ENCODE data around the gene CREBZF. TPM values are rescaled to one million over a fixed set of nuclear protein-coding genes. Genes with fewer than 3 reads are reported as not detected.
A peak's percentile ranks its signal among the peaks of the same experiment; 100 is the strongest.

CREBZF gene, protein sequence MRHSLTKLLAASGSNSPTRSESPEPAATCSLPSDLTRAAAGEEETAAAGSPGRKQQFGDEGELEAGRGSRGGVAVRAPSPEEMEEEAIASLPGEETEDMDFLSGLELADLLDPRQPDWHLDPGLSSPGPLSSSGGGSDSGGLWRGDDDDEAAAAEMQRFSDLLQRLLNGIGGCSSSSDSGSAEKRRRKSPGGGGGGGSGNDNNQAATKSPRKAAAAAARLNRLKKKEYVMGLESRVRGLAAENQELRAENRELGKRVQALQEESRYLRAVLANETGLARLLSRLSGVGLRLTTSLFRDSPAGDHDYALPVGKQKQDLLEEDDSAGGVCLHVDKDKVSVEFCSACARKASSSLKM
- total RNA-seq (66.7 and 109 TPM in 2 replicates), polyA plus RNA-seq (61.7 and 74.3 TPM in 2 replicates)

DNA sequence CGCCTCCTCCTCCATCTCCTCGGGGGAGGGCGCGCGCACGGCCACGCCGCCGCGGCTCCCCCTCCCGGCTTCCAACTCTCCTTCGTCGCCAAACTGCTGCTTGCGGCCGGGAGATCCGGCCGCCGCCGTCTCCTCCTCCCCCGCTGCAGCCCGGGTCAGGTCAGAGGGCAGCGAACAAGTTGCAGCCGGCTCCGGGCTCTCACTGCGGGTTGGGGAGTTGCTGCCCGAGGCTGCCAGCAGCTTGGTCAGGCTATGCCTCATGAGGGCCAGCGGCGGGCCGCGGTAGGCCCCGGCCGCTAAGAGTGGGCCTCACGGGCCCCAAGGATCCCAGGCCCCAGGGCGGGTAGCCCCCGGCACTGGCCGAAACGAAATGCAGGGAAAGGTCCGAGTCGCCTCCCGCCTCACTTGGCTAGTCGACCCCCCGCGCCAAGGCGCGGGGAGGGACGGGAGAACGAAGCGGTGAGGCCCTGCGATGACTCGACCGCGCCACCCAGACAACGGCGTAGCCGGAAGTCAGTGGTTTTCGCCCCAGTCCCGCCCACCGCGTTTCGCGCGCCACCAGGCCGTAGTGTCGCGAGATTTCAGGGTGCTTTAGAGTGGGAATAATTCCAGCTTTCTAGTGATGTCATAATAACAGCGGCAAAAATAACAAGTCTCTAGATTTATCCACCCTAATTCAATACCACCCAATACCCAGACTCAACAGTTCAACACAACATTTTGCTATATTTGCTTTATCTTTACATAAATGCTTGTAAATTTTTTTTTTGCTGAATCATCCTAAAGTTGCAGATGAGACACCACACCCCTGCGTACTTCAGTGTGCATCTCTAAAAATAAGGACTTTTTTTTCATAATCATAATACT lies at the start of gene CREBZF:
CREBZF (minus strand) TSS at position 515 of the 867 bp plus-strand sequence; CDS start at position 261, 254 bp downstream.
- DNase-seq (ENCODE audit: low read depth in 1 of 2, low spot score in 1 of 2): peak; percentile 96
- peak within 1 kb of the TSS; percentile 65 for H3K4me3 ChIP-seq
- TF ChIP-seq CTCF (IDR thresholded peaks at IDR 0.05; ENCODE audit: low read depth, low read length): no peak
- H3K4me1 ChIP-seq (ENCODE audit: low read depth): peaks cover 27% of the 10 kb centered on the region
- H3K9me3 ChIP-seq (ENCODE audit: low read depth): no peaks in the 10 kb centered on the region
- no peaks in the 10 kb centered on the region for H3K27me3 ChIP-seq
- peak within 1 kb of the TSS; percentile 96 for H3K27ac ChIP-seq
- H3K36me3 ChIP-seq: peaks cover 14% of the 10 kb centered on the region

DNA sequence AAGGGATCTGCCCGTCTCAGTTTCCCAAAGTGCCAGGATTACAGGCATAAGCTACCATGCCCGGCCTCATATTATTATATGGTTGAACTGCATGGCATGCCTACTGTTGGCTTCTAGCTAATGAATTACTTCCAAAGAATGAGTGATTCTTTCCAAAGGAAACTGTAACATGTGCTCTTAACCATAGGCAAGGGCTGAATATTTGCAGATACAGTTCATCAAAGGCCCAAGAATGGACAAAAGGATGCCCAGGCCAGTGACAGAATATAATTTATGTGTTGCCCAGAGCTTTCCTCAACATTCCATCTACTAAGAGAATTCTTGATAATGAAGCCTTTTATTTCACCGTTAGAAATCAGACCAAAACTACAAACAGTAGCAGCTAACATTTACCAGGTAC lies 48.0 kb upstream of the CREBZF start:
- no peak for DNase-seq (ENCODE audit: low read depth in 1 of 2, low spot score in 1 of 2)
- Histone ChIP-seq H3K4me1 (ENCODE audit: low read depth) (no peaks in the 10 kb centered on the region), H3K9me3 (ENCODE audit: low read depth) (peaks cover 4% of the 10 kb centered on the region), H3K27me3 (no peaks in the 10 kb centered on the region), H3K27ac (no peak overlapping the region), H3K4me3 (no peak overlapping the region), H3K36me3 (no peaks in the 10 kb centered on the region)
- TF ChIP-seq CTCF (IDR thresholded peaks at IDR 0.05; ENCODE audit: low read depth, low read length): no peak

DNA sequence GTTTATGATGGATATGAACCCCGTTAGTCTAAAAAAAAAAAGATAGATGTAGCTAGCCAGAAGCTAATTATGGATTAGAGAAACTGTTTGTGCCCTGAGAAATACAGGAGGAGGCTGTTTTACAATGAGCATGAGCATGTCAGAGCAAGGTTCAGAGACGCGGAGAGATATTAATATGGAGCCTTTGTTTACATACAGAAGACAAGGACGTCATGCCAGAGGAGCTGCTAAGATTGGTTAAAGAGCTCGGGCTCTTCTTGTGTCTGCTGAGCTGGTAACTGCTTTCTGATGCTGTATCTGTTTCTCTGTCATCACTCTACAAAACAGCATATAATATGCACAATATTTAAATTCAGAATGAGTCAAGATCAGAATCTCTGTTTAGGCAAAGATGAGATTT lies 46.0 kb upstream of the CREBZF start:
- no peaks in the 10 kb centered on the region for H3K36me3 ChIP-seq
- peaks cover 4% of the 10 kb centered on the region for H3K9me3 ChIP-seq (ENCODE audit: low read depth)
- no peaks in the 10 kb centered on the region for H3K27me3 ChIP-seq
- no peak for DNase-seq (ENCODE audit: low read depth in 1 of 2, low spot score in 1 of 2)
- H3K27ac ChIP-seq: no peak overlapping the region
- no peak overlapping the region for H3K4me3 ChIP-seq
- H3K4me1 ChIP-seq (ENCODE audit: low read depth): no peaks in the 10 kb centered on the region
- TF ChIP-seq CTCF (IDR thresholded peaks at IDR 0.05; ENCODE audit: low read depth, low read length): no peak

GRCh38 chr11:85709941-85710702 lies 45.2 kb upstream of the CREBZF start:
- Histone ChIP-seq H3K4me3 (no peak overlapping the region), H3K27me3 (no peaks in the 10 kb centered on the region), H3K27ac (no peak overlapping the region), H3K4me1 (ENCODE audit: low read depth) (no peaks in the 10 kb centered on the region), H3K36me3 (no peaks in the 10 kb centered on the region), H3K9me3 (ENCODE audit: low read depth) (peaks cover 4% of the 10 kb centered on the region)
- DNase-seq (ENCODE audit: low read depth in 1 of 2, low spot score in 1 of 2): no peak
- TF ChIP-seq CTCF (IDR thresholded peaks at IDR 0.05; ENCODE audit: low read depth, low read length): no peak

DNA sequence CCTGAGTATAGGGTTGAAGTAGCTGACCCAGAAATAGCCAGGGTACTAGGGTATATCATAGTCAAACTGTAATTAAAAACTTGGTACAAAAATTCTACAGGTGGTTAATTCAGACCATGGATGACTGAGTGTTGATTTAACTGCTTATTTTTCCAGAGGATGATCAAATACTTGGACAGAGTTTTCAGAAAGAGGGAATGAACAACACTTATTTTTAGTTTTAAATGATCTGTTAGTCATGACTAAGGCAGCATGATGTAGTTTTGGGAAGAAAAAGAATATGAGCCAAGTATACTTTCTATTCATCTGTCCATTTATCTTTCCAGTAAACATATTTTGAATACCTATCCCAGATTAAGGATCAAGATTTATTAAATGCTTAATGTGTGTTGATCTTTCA lies 40.9 kb upstream of the CREBZF start:
- H3K4me3 ChIP-seq: no peak overlapping the region
- no peaks in the 10 kb centered on the region for H3K9me3 ChIP-seq (ENCODE audit: low read depth)
- no peaks in the 10 kb centered on the region for H3K36me3 ChIP-seq
- H3K4me1 ChIP-seq (ENCODE audit: low read depth): no peaks in the 10 kb centered on the region
- no peak overlapping the region for H3K27ac ChIP-seq
- TF ChIP-seq CTCF (IDR thresholded peaks at IDR 0.05; ENCODE audit: low read depth, low read length): no peak
- DNase-seq (ENCODE audit: low read depth in 1 of 2, low spot score in 1 of 2): no peak
- H3K27me3 ChIP-seq: no peaks in the 10 kb centered on the region
